Heart left ventricle (tissue), 16 donors: Measurements from ENCODE around the gene GBX2. TPM values are rescaled to one million over a fixed set of nuclear protein-coding genes. Genes with fewer than 3 reads are reported as not detected.

ENCODE experiments used
- ATAC-seq, 4 donors: fragments of 200-7000 bp; cut with Tn5 transposase; one replicate each; pipeline ENCODE4 v1.9.1; 2020 to 2022; ENCODE audit warnings: moderate library complexity in 4 of 4, mild to moderate bottlenecking in 3 of 4, moderate number of reproducible peaks in 1 of 4
- DNase-seq, 5 donors: peaks; one replicate each; pipeline ENCODE4 v3.0.0-alpha.2; 2020
- H3K27ac ChIP-seq, 12 donors: fragments of 200-600 bp; sonication (generic) in 4 of 12; one replicate each; pipeline versions ENCODE4 v1.5.0 to v1.8.0; 2016 to 2022; ENCODE audit warnings: mild to moderate bottlenecking in 2 of 12
- H3K27me3 ChIP-seq, 9 donors: fragments of 200-600 bp; sonication (generic) in 2 of 9; one replicate each; pipeline versions ENCODE4 v1.5.1 to v1.8.0; 2016 to 2022; ENCODE audit warnings: mild to moderate bottlenecking in 3 of 9
- H3K36me3 ChIP-seq, 9 donors: fragments of 200-600 bp; sonication (generic) in 2 of 9; one replicate each; pipeline versions ENCODE4 v1.5.0 to v1.8.0; 2018 to 2022; ENCODE audit warnings: mild to moderate bottlenecking in 2 of 9
- H3K4me1 ChIP-seq, 12 donors: fragments of 200-600 bp; sonication (generic) in 4 of 12; one replicate each; pipeline versions ENCODE4 v1.5.0 to v1.8.0; 2016 to 2022; ENCODE audit warnings: mild to moderate bottlenecking in 3 of 12
- H3K4me3 ChIP-seq, 12 donors: fragments of 200-600 bp; sonication (generic) in 4 of 12; one replicate each; pipeline versions ENCODE4 v1.5.0 to v1.8.0; 2017 to 2022; ENCODE audit warnings: mild to moderate bottlenecking in 9 of 12, moderate library complexity in 4 of 12
- H3K9me3 ChIP-seq, 12 donors: fragments of 200-600 bp; sonication (generic) in 4 of 12; one replicate each; pipeline versions ENCODE4 v1.5.0 to v1.8.0; 2016 to 2022; ENCODE audit warnings: mild to moderate bottlenecking in 1 of 12
- POLR2A ChIP-seq, 2 donors: fragments of 450-650 bp; IDR thresholded peaks; one replicate each; pipeline ENCODE4 v1.6.1; 2017; ENCODE audit warnings: antibody characterized with exemption in 2 of 2, mild to moderate bottlenecking in 2 of 2, moderate library complexity in 2 of 2
- WGBS, 4 donors: extraction: QIAGEN DNeasy Blood & Tissue Kit in 2 of 4; methylation state at CpG; one replicate each; pipeline versions ENCODE4 v1.1.5 to v1.1.7; 2013 to 2018; 5-methylcytosine and 5-hydroxymethylcytosine counted together
- intact Hi-C, 10 donors: fragments of 100-400 bp; cut with DNase I; formaldehyde crosslinking; loops; one replicate each; pipeline versions ENCODE4 v1.11.1 to v1.14.2; 2022
- polyA plus RNA-seq, 2 donors: library from polyadenylated mRNA; stranded (reverse); fragments of 200-250 nt; gene quantifications; one replicate each; pipeline ENCODE4 v1.2.3, GENCODE V29; 2013
- total RNA-seq, 9 donors: library from RNA; depleted of rRNA in 2 of 9; stranded (reverse); fragments of >200 nt in 2 of 9; fragmentation: NEBNext Ultra II Directional in 3 of 9; extraction: Animal tissue kit (Norgen Biotek cat#: 25700) in 3 of 9; gene quantifications; one replicate each; pipeline versions ENCODE4 v1.1.0 to v1.2.4, GENCODE V29; 2016 to 2023
- TF ChIP-seq, protein P1 (sequence below), 12 donors: fragments of 200-600 bp; sonication (generic) in 4 of 12; IDR thresholded peaks; one replicate each; pipeline versions ENCODE4 v1.5.0 to v1.8.0; 2018 to 2022; ENCODE audit warnings: antibody characterized with exemption in 12 of 12, mild to moderate bottlenecking in 5 of 12
- donor health status: ischemic (EF 13 %, LVEDD 7.1; RV severe dilation, severe dysfunction).
- donor health status: healthy with polysubstance abuse.
- donor health status: DM: no; HTN: yes; CAD: no.
- donor health status: DM: no; HTN: no; CAD: no.
- donor health status: ischemic (EF 25% LVEDD 6.9; RV normal size, moderate dysfunction).
- donor health status: ischemic (EF 25% LVEDD 5.7; RV mildly dilated, moderate dysfunction).
- donor health status: healthy.
- donor health status: DM: yes; HTN: yes; CAD: no.
- donor health status: ischemic (EF 35%, LVEDD 5.7; RV mildly dilated, moderate dysfunction).
- donor health status: nonischemic (EF 11% LVEDD 7.7; RV severe dilation, severe dysfunction).
- donor health status: DM: yes; HTN: yes; CAD: no.
- donor health status: PGD.
- donor health status: ischemic (EF 29% LVEDD 5.4; RV normal size, mild dysfunction).
- donor health status: nonischemic (EF 23%, LVEDD 6.1; RV moderate dilation, normal function).

GBX2 gene
- total and polyA plus RNA-seq, 11 donors: 0.15 to 0.55 (median 0.17) TPM; not detected in 8

- intact Hi-C loops: no loop called here
- WGBS, 4 donors: 82 to 89% (median 86%) methylated on average over 6 to 7 of the region's 7 CpGs
- no peak overlapping the region for H3K27ac ChIP-seq
- DNase-seq (no peak), ATAC-seq (no peak)
- no peak overlapping the region for H3K4me3 ChIP-seq
- peaks cover 0 to 8% (median 0%) of the 10 kb centered on the region in 12 donors for H3K4me1 ChIP-seq
- H3K36me3 ChIP-seq: no peaks in the 10 kb centered on the region
- peaks cover 0 to 19% (median 6%) of the 10 kb centered on the region in 12 donors for H3K9me3 ChIP-seq
- peaks cover 12 to 51% (median 35%) of the 10 kb centered on the region in 9 donors for H3K27me3 ChIP-seq
- TF ChIP-seq, protein P1, sequence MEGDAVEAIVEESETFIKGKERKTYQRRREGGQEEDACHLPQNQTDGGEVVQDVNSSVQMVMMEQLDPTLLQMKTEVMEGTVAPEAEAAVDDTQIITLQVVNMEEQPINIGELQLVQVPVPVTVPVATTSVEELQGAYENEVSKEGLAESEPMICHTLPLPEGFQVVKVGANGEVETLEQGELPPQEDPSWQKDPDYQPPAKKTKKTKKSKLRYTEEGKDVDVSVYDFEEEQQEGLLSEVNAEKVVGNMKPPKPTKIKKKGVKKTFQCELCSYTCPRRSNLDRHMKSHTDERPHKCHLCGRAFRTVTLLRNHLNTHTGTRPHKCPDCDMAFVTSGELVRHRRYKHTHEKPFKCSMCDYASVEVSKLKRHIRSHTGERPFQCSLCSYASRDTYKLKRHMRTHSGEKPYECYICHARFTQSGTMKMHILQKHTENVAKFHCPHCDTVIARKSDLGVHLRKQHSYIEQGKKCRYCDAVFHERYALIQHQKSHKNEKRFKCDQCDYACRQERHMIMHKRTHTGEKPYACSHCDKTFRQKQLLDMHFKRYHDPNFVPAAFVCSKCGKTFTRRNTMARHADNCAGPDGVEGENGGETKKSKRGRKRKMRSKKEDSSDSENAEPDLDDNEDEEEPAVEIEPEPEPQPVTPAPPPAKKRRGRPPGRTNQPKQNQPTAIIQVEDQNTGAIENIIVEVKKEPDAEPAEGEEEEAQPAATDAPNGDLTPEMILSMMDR (IDR thresholded peaks at IDR 0.05): no peak
- no peak for TF ChIP-seq POLR2A (IDR thresholded peaks at IDR 0.05)
Observed at GRCh38 chr2:236156860-236157194, 11.4 kb downstream of the GBX2 start.

DNA sequence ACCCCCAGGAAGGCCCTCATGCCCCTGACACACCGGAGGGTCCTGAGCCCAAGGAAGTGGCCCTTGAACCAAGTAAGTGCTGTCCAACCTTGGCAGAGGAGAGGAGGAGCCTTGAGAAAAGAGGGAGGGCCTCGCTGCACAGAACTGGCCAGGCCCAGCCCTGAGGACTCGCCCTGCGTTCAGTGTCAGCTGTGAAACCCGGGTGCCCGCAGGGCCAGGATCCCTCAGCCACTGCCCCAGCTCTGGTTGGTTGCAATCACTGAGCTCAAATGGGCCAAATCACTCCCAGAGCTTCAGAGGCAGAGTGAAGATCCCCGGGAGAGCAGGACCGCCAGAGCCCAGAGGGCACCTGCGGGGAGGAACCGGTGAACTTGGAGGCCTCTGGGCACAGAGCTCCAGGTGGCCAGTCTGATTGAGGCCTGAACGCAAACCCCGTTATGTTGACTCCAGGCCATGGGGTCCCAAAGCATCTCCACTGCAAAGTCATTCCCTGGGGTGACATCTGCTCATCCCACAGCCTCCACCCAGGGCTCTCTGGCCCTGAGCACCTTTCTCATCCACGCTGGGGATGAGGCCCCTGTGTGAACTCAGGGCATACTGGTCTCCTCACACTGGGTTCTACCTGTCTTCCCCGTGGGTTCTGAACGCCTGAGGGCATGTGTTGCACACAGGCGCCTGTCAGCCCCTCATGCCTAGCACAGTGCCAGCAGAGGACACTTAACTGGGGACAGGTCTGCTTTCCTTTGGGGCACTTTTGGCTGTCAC is 11.9 kb downstream of the GBX2 start:
- peaks cover 9 to 46% (median 29%) of the 10 kb centered on the region in 9 donors for H3K27me3 ChIP-seq
- no peak overlapping the region for H3K27ac ChIP-seq
- 90 to 96% (median 93%) methylated on average over 5 to 16 of the region's 16 CpGs for WGBS, 4 donors
- no peak for TF ChIP-seq POLR2A (IDR thresholded peaks at IDR 0.05)
- TF ChIP-seq, protein P1 (IDR thresholded peaks at IDR 0.05): no peak
- no peak overlapping the region for H3K4me3 ChIP-seq
- H3K9me3 ChIP-seq: peaks cover 0 to 22% (median 8%) of the 10 kb centered on the region in 12 donors
- H3K36me3 ChIP-seq: no peaks in the 10 kb centered on the region
- ATAC-seq (no peak), DNase-seq (no peak)
- intact Hi-C loops: no loop called here
- H3K4me1 ChIP-seq: peaks cover 0 to 8% (median 0%) of the 10 kb centered on the region in 12 donors

GRCh38 chr2:236155406-236155805 is 12.8 kb downstream of the GBX2 start:
- no peak for ATAC-seq
- Histone ChIP-seq H3K4me3 (no peak overlapping the region), H3K27ac (no peak overlapping the region), H3K9me3 (peaks cover 0 to 25% (median 9%) of the 10 kb centered on the region in 12 donors), H3K4me1 (peaks cover 0 to 8% (median 0%) of the 10 kb centered on the region in 12 donors), H3K27me3 (peaks cover 7 to 37% (median 21%) of the 10 kb centered on the region in 9 donors), H3K36me3 (no peaks in the 10 kb centered on the region)
- no peak for TF ChIP-seq POLR2A (IDR thresholded peaks at IDR 0.05)
- no peak for DNase-seq
- intact Hi-C loops: no loop called here
- WGBS, 4 donors: 72 to 90% (median 82%) methylated on average over 3 of the region's 3 CpGs

- intact Hi-C loops: no loop called here
- H3K9me3 ChIP-seq: peaks cover 0 to 13% (median 0%) of the 10 kb centered on the region in 12 donors
- no peak for TF ChIP-seq POLR2A (IDR thresholded peaks at IDR 0.05)
- TF ChIP-seq, protein P1 (IDR thresholded peaks at IDR 0.05): no peak
- DNase-seq (no peak), ATAC-seq (no peak)
- H3K4me1 ChIP-seq: peaks cover 0 to 4% (median 0%) of the 10 kb centered on the region in 12 donors
- no peaks in the 10 kb centered on the region for H3K36me3 ChIP-seq
- H3K27ac ChIP-seq: no peak overlapping the region
- 92 to 95% (median 94%) methylated on average over 7 of the region's 7 CpGs for WGBS, 4 donors
- no peak overlapping the region for H3K4me3 ChIP-seq
- H3K27me3 ChIP-seq: peaks cover 0 to 27% (median 8%) of the 10 kb centered on the region in 9 donors
Observed at GRCh38 chr2:236146436-236146835, 21.8 kb downstream of the GBX2 start.
